ENCODE measurements around the gene DNM1L.

The DNM1L gene

GRCh38 chr12:32789446-32789845 lies 110.3 kb downstream of the DNM1L start:
- TF ChIP-seq, protein P1, sequence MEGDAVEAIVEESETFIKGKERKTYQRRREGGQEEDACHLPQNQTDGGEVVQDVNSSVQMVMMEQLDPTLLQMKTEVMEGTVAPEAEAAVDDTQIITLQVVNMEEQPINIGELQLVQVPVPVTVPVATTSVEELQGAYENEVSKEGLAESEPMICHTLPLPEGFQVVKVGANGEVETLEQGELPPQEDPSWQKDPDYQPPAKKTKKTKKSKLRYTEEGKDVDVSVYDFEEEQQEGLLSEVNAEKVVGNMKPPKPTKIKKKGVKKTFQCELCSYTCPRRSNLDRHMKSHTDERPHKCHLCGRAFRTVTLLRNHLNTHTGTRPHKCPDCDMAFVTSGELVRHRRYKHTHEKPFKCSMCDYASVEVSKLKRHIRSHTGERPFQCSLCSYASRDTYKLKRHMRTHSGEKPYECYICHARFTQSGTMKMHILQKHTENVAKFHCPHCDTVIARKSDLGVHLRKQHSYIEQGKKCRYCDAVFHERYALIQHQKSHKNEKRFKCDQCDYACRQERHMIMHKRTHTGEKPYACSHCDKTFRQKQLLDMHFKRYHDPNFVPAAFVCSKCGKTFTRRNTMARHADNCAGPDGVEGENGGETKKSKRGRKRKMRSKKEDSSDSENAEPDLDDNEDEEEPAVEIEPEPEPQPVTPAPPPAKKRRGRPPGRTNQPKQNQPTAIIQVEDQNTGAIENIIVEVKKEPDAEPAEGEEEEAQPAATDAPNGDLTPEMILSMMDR (IDR thresholded peaks at IDR 0.05; ENCODE audit: insufficient read depth, low read length, missing control alignments), result no peak
- no peak for DNase-seq (ENCODE audit: low read depth, low spot score)
- CTCF ChIA-PET, result no interaction called here
- POLR2A ChIA-PET, result no interaction called here
- H3K4me3 ChIP-seq (ENCODE audit: low read depth, low read length), result no peak overlapping the region

DNA sequence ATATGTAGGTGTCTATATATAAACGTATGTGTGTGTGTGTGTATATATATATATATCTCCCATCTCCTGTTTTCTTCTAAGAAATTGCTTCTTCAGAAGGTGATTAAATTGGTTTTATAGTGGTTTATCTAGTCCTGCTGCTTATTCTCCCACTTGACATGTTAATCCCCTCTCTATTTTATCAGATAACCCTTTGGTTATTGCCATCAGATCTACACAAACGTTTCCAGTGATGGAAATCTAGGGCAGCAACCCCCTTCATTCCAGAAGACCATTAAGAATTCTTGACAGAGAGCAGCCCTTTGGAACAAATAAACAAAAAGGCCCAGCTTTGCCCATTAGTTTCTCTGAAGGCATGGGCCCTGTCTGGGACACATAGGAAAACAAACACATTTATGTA lies 110.8 kb downstream of the DNM1L start:
- POLR2A ChIA-PET, result no interaction called here
- H3K4me3 ChIP-seq (ENCODE audit: low read depth, low read length), result no peak overlapping the region
- no peak for DNase-seq (ENCODE audit: low read depth, low spot score)
- TF ChIP-seq, protein P1 (IDR thresholded peaks at IDR 0.05; ENCODE audit: insufficient read depth, low read length, missing control alignments), result no peak
- CTCF ChIA-PET, result no interaction called here

DNA sequence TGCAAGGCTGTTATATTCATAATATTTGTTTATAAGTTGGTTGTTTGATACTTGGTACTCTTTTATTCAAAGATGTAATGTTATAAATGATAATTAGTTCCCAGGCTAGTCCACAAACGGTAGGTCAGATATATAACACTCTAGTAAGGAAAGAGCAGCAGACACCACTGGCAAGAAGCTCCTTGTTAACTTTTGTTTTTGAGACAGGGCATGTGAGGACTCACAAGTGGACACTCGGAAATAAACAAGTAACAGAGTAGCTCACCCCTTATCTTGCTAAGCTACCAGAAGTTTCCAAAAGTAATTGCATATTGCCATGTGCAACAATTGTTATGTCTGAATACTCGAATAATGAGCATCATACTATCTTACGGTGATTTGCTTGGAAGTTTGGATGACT lies 115.2 kb downstream of the DNM1L start:
- ChIA-PET POLR2A (no interaction called here), CTCF (no interaction called here)
- no peak for DNase-seq (ENCODE audit: low read depth, low spot score)
- H3K4me3 ChIP-seq (ENCODE audit: low read depth, low read length), result no peak overlapping the region
- TF ChIP-seq, protein P1 (IDR thresholded peaks at IDR 0.05; ENCODE audit: insufficient read depth, low read length, missing control alignments), result no peak

Measured in AG04449 (cell line).